Glutamatergic neuron (in vitro differentiated cells): Measurements from ENCODE around the gene ARL9. TPM values are rescaled to one million over a fixed set of nuclear protein-coding genes. Genes with fewer than 3 reads are reported as not detected.

Experiments used
- DNase-seq: peaks from one replicate; pipeline ENCODE4 v3.0.0; 2022
- H3K27ac Mint-ChIP-seq: one replicate; pipeline ENCODE4 v1.8.0; 2020; ENCODE audit warnings: mild to moderate bottlenecking, mixed read lengths, inconsistent platforms; ENCODE audit not compliant: unreplicated experiment
- H3K27me3 Mint-ChIP-seq: one replicate; pipeline ENCODE4 v1.8.0; 2020; ENCODE audit warnings: mild to moderate bottlenecking, moderate library complexity, mixed read lengths, inconsistent platforms; ENCODE audit not compliant: unreplicated experiment
- H3K36me3 Mint-ChIP-seq: one replicate; pipeline ENCODE4 v1.8.0; 2020; ENCODE audit warnings: mild to moderate bottlenecking, mixed read lengths, inconsistent platforms; ENCODE audit not compliant: unreplicated experiment
- H3K4me1 Mint-ChIP-seq: one replicate; pipeline ENCODE4 v1.8.0; 2020; ENCODE audit warnings: mild to moderate bottlenecking, low read depth, mixed read lengths, inconsistent platforms; ENCODE audit not compliant: unreplicated experiment
- H3K4me3 Mint-ChIP-seq: one replicate; pipeline ENCODE4 v1.8.0; 2020; ENCODE audit warnings: mild to moderate bottlenecking, mixed read lengths, inconsistent platforms; ENCODE audit not compliant: unreplicated experiment
- H3K9me3 Mint-ChIP-seq: one replicate; pipeline ENCODE4 v1.8.0; 2020; ENCODE audit warnings: mild to moderate bottlenecking, moderate library complexity, mixed read lengths, inconsistent platforms; ENCODE audit not compliant: unreplicated experiment
- total RNA-seq: library from RNA; stranded (reverse); fragmentation: NEBNext Ultra II Directional; extraction: Animal tissue kit (Norgen Biotek cat#: 25700); gene quantifications from one replicate; pipeline ENCODE4 v1.2.1, GENCODE V29; 2021; ENCODE audit not compliant: unreplicated experiment
- TF ChIP-seq, protein P1 (sequence below): fragments of 200-600 bp; sonication (generic); IDR thresholded peaks from one replicate; pipeline ENCODE4 v1.5.0; 2021; ENCODE audit not compliant: partially characterized antibody, unreplicated experiment

The ARL9 gene
- total RNA-seq, 1 donor from 2014 or later = 0.83 TPM

DNA sequence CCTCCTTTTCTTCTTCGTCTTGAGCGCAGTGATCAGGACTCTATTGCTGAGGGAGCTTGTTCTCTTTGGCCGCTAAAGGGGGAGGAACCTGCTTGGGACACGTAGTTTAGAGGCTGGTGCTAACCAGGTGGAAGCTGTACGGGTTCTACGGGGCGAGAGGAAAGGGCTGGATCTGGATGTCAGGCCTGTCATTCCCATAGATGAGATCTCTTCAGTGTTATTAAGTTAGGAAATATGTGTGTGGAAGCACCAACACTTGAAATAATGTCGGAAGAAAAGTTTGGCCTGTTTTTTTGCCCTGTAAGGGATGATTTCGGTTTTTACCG, 37.5 kb upstream of the ARL9 start:
- TF ChIP-seq, protein P1, sequence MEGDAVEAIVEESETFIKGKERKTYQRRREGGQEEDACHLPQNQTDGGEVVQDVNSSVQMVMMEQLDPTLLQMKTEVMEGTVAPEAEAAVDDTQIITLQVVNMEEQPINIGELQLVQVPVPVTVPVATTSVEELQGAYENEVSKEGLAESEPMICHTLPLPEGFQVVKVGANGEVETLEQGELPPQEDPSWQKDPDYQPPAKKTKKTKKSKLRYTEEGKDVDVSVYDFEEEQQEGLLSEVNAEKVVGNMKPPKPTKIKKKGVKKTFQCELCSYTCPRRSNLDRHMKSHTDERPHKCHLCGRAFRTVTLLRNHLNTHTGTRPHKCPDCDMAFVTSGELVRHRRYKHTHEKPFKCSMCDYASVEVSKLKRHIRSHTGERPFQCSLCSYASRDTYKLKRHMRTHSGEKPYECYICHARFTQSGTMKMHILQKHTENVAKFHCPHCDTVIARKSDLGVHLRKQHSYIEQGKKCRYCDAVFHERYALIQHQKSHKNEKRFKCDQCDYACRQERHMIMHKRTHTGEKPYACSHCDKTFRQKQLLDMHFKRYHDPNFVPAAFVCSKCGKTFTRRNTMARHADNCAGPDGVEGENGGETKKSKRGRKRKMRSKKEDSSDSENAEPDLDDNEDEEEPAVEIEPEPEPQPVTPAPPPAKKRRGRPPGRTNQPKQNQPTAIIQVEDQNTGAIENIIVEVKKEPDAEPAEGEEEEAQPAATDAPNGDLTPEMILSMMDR = no peak
- peak overlapping the region; percentile 94 for H3K4me3 Mint-ChIP-seq
- no peaks in the 10 kb centered on the region for H3K36me3 Mint-ChIP-seq
- H3K9me3 Mint-ChIP-seq = peaks cover 4% of the 10 kb centered on the region
- H3K27ac Mint-ChIP-seq = peak overlapping the region; percentile 93
- peaks cover 15% of the 10 kb centered on the region for H3K4me1 Mint-ChIP-seq
- H3K27me3 Mint-ChIP-seq = peaks cover 6% of the 10 kb centered on the region
- no peak for DNase-seq

DNA sequence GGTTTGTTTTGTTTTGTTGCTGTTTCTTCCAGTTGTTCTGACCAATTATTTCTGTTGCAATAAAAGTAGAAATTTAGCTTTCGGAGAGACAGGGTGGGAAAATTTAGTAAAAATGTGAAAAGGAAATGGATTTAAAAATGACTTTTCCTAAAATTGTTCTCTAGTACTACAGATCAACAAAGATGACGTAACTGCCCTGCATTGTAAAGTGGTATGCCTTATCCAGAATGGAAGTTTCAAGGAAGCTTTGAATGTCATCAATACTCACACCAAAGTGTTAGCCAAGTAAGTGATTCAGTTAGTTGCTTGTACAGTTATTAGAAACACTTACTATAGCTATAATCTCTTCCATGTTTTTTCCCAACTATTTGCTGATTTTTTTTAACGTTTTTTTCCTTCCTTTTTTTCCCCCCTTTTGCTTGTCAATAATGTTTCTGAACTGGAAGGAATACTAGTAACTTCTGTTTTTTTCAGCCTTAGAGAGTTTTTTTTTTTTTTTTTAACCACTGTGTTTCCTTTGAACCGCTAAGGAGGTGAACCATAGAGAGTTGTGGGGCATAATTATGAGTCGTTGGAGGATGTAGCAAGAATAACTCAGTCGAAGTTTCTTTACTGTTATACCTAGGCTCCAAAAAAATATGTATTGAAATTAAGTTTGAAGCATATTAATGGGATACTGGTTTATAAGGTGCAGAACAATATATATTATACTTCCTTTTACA, 35.9 kb upstream of the ARL9 start:
- TF ChIP-seq, protein P1 = no peak
- Mint-ChIP-seq H3K4me1 (peaks cover 15% of the 10 kb centered on the region), H3K9me3 (peaks cover 4% of the 10 kb centered on the region), H3K4me3 (peak overlapping the region; percentile 94), H3K27ac (peak overlapping the region; percentile 9), H3K36me3 (no peaks in the 10 kb centered on the region), H3K27me3 (peaks cover 6% of the 10 kb centered on the region)
- no peak for DNase-seq

DNA sequence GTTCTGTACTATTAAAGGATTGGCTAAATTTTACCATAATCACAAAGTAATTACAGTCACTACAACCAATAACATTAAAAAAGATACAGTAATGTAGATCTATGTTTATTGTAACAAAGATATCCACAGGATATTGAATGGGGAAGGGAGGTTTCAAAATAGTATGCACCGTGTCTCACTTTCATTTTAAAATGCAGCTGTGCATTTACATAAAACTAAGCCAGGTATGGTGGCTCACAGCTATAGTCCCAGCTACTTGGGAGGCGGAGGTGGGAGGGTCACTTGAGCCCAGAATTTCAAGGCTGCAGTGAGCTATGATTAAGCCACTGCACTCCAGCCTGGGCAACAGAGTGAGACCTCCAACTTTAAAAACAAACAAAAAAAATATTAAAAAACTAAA, 29.7 kb upstream of the ARL9 start:
- DNase-seq = no peak
- Mint-ChIP-seq H3K4me3 (no peak overlapping the region), H3K27ac (no peak overlapping the region)

DNA sequence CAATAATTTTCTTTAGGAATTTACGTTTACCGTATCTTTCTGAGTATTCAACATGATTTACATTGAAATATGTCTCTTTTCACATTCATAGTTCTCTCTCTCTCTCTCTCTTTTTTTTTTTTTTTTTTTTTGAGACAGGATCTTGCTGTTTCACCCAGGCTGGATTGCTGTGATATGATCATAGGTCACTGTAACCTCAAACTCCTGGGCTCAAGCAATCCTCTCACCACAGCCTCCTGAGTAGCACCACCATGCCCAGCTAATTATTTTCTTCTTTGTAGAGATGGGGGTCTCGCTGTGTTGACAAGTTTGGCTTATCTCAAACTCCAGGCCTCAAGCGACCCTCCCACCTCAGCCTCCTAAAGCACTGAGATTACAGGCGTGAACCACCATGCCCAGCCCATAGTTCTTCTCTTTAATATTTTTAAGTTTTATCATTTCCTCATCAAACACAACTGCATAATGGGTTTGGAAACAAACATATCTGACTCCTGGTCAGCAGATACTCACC, 28.3 kb upstream of the ARL9 start:
- Mint-ChIP-seq H3K9me3 (no peaks in the 10 kb centered on the region), H3K4me3 (no peak overlapping the region), H3K4me1 (no peaks in the 10 kb centered on the region), H3K27me3 (no peaks in the 10 kb centered on the region), H3K36me3 (no peaks in the 10 kb centered on the region), H3K27ac (no peak overlapping the region)
- DNase-seq = no peak
- TF ChIP-seq, protein P1 = no peak

More for the DNA sequence above, 29.7 kb upstream of the ARL9 start:
- no peaks in the 10 kb centered on the region for H3K9me3 Mint-ChIP-seq
- no peaks in the 10 kb centered on the region for H3K27me3 Mint-ChIP-seq
- TF ChIP-seq, protein P1 = no peak
- H3K36me3 Mint-ChIP-seq = no peaks in the 10 kb centered on the region
- H3K4me1 Mint-ChIP-seq = no peaks in the 10 kb centered on the region

DNA sequence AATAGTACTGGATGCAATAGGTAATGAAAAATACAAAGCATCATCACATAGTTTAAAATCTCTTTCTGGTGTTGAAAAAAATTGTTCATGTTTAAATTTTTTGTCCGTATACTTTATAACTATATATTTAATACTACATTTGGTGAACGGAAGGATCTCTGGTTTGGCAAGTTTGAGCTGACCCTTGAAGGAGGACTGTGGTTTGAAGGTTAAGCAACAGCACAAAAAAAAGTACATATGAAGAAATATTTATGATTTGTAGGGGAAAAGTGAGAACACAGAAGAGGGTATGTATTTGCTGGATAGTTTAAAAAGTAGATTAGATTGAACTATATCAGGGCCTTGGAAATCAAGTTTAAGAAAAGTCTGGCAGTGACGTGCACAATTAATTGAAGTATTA, 24.9 kb upstream of the ARL9 start:
- no peaks in the 10 kb centered on the region for H3K4me1 Mint-ChIP-seq
- H3K4me3 Mint-ChIP-seq = no peak overlapping the region
- TF ChIP-seq, protein P1 = no peak
- H3K9me3 Mint-ChIP-seq = no peaks in the 10 kb centered on the region
- no peak for DNase-seq
- H3K36me3 Mint-ChIP-seq = no peaks in the 10 kb centered on the region
- H3K27me3 Mint-ChIP-seq = no peaks in the 10 kb centered on the region
- no peak overlapping the region for H3K27ac Mint-ChIP-seq
